Activated CD4-positive, alpha-beta T cell treated with anti-CD3 and anti-CD28 coated beads, Interleukin-2, amount 50 U/mL, for 1 hour (primary cell): Measurements from ENCODE around the gene DEFB121.
"Not testable (repeated sequence)": the region's sequence is repeated elsewhere in the genome, so short reads cannot be mapped to it uniquely, and the experiment has no call there.

ENCODE experiments used
- DNase-seq: peaks from one replicate; pipeline ENCODE4 v3.0.0-alpha.2; 2020

The DEFB121 gene, protein sequence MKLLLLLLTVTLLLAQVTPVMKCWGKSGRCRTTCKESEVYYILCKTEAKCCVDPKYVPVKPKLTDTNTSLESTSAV

DNA sequence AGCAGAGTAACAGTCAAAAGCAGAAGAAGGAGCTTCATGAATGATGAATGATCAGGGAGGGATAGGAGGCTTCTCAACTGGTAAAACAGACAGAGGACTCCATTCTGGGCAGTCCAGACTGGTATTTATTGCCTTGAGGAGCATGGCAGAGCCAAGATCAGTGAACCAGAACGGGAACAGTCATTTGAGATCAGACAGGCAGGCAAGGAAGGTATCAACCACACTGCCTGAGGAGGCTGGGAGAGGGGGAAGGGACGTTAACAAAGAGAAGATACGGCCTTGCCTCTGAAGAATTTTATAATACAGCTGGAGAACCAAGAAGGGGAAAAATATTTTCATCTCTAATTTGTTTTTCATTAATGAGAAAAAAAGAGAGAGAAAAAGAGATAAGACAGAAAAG is at the start of gene DEFB121:
DEFB121 (minus strand) TSS at position 101 of the 400 bp plus-strand sequence; CDS start at position 38, 63 bp downstream.
- no peak for DNase-seq

GRCh38 chr20:31454361-31454760 is 48.3 kb upstream of the DEFB121 start:
- no peak for DNase-seq

GRCh38 chr20:31452575-31452974 is 46.6 kb upstream of the DEFB121 start:
- no peak for DNase-seq

GRCh38 chr20:31449511-31450414 is 43.7 kb upstream of the DEFB121 start:
- DNase-seq, result no peak

GRCh38 chr20:31446084-31446819 is 40.2 kb upstream of the DEFB121 start:
- DNase-seq, result no peak

GRCh38 chr20:31440012-31440659 is 34.1 kb upstream of the DEFB121 start, which contains the start of gene DEFB123:
TSS of gene DEFB123 (plus strand) at chr20:31440632. CDS start at chr20:31440699, 67 bp downstream.
- DNase-seq, result no peak

GRCh38 chr20:31430568-31431115 is 24.6 kb upstream of the DEFB121 start:
- no peak for DNase-seq

- not testable (repeated sequence) for DNase-seq
Observed at GRCh38 chr20:31427576-31427975, 21.6 kb upstream of the DEFB121 start.

GRCh38 chr20:31426891-31427551 is 21.0 kb upstream of the DEFB121 start:
- not testable (repeated sequence) for DNase-seq

GRCh38 chr20:31425797-31426196 is 19.8 kb upstream of the DEFB121 start:
- DNase-seq, result no peak

- no peak for DNase-seq
Observed at GRCh38 chr20:31418307-31418706, 12.3 kb upstream of the DEFB121 start.

- no peak for DNase-seq
Observed at GRCh38 chr20:31415653-31416052, 9.6 kb upstream of the DEFB121 start.

- no peak for DNase-seq
Observed at GRCh38 chr20:31414381-31414780, 8.4 kb upstream of the DEFB121 start.

DNA sequence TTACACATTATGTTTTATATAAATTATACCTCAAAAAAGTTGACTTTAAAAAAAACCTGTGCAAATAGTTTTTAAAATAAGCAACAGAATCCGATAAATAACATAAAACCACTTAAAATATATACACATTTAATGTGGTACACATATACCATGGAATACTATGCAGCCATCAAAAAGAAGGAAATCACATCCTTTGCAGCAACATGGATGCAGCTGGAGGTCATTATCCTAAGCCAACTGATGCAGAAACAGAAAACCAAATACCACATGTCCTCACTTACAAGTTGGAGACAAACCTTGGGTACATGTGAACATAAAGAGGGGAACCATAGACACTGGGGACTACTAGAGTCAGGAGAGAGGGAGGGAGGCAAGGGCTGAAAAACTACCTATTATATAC is 4.0 kb upstream of the DEFB121 start:
- DNase-seq, result no peak

DNA sequence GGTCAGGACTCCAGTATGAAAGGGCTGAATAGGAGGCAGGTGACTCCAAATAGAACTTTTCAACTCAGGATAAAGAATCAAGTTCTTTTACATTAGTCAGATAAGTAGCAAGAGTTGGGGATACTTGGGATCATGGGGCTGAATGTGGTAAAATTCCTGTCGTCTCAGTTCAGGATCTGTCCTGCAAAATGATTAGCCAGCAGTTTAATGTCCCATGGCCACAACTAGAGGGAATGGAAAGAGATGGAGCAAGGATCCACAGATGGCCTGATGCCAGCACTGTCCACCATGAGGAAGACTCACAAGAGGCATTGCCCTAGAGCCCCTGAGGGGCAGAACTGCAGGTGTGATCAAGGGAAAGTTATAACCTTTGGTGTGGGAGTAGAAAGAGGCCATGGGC is 2.1 kb downstream of the DEFB121 start:
- no peak for DNase-seq

DNA sequence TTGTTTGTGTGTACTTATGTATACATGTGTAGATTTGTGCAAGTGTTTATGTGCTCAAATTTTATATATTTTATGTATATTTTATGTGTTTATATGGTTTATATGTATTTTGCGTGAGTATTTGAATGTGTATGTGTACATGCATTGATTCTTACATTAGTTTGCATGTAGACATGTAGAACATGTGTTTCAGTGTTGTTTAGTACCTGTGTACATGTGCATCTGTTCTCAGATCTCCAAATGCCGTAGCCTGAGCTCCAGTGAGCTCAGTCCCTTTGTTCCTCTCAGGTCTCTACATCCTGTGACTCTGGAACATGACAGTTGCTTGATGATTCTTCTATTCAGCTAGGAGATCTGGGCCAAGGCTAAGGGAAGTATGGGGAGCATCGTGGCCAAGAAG is 11.1 kb downstream of the DEFB121 start:
- no peak for DNase-seq

DNA sequence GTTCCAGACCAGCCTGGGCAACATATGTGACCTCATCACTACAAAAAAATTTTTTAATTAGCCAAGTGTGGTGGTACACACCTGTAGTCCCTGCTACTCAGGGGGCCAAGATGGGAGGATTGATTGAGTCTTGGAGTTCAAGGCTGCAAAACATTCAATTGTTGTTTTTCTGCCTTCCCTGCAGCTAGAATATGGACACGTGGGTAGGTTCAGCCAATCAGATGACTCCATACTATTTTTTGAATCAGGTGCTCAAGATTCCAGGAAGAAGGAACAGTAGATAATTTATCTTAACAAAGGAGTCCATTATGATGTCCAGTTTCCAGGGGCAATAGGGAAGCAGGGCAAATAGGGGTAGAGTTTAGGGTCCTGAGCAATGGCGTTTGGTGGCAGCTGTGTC is 13.2 kb downstream of the DEFB121 start:
- no peak for DNase-seq

DNA sequence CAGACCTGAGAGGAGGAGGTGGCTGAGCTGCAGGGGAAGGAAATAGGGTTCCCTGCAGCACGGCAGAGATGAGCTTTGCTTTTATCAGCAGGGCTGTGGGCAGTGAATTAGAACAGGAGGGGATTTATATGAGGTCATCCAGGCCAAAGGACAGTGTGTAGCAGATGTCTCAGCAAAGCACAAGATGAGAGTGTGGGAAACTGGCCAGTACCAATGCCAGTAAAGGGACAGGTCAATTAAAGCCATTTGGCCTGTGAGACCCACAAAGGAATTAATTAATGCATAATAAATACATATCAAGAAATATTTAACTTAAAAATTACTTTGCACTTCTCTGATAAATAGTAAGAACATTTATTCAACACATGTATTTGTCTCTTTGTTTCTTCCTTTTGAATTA is 15.5 kb downstream of the DEFB121 start, which contains the start of gene DEFB119:
DEFB119 (minus strand) TSS at position 101 of the 400 bp plus-strand sequence. CDS start 107 bp downstream, outside the sequence.
- no peak for DNase-seq

GRCh38 chr20:31374346-31374745 is 31.7 kb downstream of the DEFB121 start:
- no peak for DNase-seq

DNA sequence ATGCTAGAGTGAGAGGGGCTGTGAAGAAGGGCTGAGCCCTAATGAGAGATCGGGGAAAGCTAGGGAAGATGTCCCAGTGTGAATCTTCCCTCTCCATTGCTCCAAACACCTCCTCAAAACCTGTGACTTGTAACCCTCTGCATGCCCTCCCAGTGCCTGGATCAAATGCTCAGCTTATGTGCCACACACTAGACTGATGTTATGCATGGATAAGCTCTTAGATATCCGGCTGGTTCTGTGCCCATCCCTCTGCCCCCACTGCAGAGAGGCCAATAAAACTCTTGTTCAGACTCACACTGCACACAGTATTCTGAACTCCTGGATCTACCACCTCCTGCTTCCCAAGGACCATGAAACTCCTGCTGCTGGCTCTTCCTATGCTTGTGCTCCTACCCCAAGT is 37.7 kb downstream of the DEFB121 start, which contains the start of gene DEFB118:
DEFB118 (plus strand) TSS at position 301 of the 400 bp plus-strand sequence; CDS start at position 351, 50 bp downstream.
- DNase-seq, result no peak

- not testable (repeated sequence) for DNase-seq
Observed at GRCh38 chr20:31364272-31364671, 41.7 kb downstream of the DEFB121 start.

- DNase-seq, result no peak
Observed at GRCh38 chr20:31363295-31363694, 42.7 kb downstream of the DEFB121 start.
